Islet of Langerhans (tissue), 1 donor: ENCODE measurements around the gene MRPL18.
"Not testable (repeated sequence)": the region's sequence is repeated elsewhere in the genome, so short reads cannot be mapped to it uniquely, and the experiment has no call there.

Source experiments
- FAIRE-seq: peaks from one replicate; lab custom pipeline; 2011; peaks lifted over from hg19 to GRCh38; lab: Jason Lieb, UNC

Gene MRPL18

GRCh38 chr6:159817951-159818739 is 27.9 kb downstream of the MRPL18 start:
- no peak for FAIRE-seq

GRCh38 chr6:159819098-159819497 is 28.8 kb downstream of the MRPL18 start:
- no peak for FAIRE-seq

- FAIRE-seq, result no peak
These were observed 29.8 kb downstream of the MRPL18 start for GRCh38 chr6:159819932-159820640.

DNA sequence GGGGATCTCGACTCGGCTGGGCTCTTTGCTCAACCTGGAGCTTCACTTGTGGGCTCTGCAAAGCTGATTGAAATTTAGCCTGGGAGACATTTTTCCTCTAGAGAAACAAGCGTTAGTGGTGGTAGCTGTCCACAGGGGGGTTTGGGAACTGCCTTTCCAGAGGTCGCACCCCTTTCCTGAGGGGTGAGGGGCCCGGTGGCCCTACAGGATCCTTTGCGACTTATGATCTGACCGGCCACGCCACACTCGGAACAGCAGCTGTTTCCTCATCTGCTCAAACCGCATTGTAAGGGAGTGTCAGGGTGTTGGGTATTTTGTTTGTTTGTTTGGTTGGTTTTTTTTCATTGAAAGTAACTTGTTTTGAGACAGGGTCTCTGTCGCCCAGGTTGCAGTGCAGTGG is 30.9 kb downstream of the MRPL18 start:
- no peak for FAIRE-seq

- FAIRE-seq, result no peak
These were observed 31.5 kb downstream of the MRPL18 start for GRCh38 chr6:159821726-159822125.

GRCh38 chr6:159823953-159824352 is 33.7 kb downstream of the MRPL18 start:
- FAIRE-seq, result no peak

- not testable (repeated sequence) for FAIRE-seq
These were observed 34.4 kb downstream of the MRPL18 start for GRCh38 chr6:159824690-159825089.

GRCh38 chr6:159826004-159826403 is 35.7 kb downstream of the MRPL18 start:
- no peak for FAIRE-seq

- FAIRE-seq, result no peak
These were observed 36.8 kb downstream of the MRPL18 start for GRCh38 chr6:159826968-159827647.

DNA sequence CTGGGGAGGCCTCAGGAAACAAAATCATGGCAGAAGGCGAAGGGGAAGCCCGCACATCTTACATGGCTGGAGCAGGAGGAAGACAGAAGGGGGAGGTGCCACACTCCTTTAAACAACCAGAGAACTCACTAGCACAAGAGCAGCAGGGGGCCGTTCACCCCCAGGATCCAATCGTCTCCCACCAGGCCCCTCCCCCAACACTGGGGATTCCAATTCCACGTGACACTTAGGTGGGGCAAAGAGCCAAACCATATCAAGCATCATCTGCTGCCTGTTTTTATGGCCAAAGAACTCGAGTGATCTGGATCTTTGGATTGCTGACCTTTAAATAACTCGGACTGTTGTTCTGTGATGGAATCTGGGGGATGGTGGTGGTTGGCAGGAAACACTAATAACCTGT is 37.8 kb downstream of the MRPL18 start:
- FAIRE-seq, result no peak

- no peak for FAIRE-seq
These were observed 39.3 kb downstream of the MRPL18 start for GRCh38 chr6:159829526-159829925.

GRCh38 chr6:159830501-159831372 is 40.5 kb downstream of the MRPL18 start:
- no peak for FAIRE-seq

DNA sequence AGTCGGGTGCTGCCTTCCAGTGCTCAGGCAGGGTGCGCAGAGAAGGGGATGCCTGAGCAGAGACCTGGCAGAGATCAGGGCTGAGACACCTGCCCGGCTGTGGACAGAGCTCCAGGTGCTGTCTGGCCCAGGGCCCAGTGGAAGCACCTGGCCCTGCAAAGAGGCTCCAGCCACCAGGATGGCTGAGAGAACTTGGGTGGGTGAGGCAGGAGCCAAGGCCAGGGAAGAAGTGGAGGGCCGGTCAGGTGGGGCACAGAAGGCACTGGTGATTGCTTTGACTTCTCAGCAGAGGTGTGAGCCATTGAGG is 41.1 kb downstream of the MRPL18 start:
- no peak for FAIRE-seq

- no peak for FAIRE-seq
These were observed 42.7 kb downstream of the MRPL18 start for GRCh38 chr6:159832946-159833345.

- no peak for FAIRE-seq
These were observed 43.3 kb downstream of the MRPL18 start for GRCh38 chr6:159833556-159833955.

DNA sequence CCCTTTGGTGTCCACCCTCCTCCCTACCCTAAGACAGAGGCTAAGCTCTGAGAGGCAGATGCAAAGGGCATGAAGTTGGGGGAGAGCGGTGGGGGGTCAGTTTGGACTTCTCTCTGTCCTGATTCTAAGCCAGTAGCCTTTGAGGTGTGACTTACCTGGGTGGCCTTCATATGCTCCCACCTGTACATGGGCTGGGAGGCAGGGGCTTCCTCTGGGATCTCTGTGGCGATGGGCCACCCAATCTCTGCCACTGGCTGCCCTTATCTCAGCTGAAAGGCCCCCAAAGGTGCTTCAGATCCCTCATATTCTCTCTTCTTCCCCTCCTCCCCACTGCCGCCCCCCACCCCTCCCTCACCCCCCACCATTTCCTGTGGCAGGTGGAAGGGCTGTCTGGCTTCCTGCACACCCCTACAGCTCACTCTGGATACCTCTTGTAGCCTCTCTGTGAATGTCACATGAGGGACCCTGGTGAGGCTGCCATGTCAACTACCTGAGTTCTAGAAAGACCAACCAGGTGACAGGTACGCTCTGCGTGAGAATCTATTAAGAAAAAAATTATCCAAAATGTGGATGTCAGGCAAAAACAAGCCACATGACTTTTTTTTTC is 43.8 kb downstream of the MRPL18 start:
- FAIRE-seq, result no peak

DNA sequence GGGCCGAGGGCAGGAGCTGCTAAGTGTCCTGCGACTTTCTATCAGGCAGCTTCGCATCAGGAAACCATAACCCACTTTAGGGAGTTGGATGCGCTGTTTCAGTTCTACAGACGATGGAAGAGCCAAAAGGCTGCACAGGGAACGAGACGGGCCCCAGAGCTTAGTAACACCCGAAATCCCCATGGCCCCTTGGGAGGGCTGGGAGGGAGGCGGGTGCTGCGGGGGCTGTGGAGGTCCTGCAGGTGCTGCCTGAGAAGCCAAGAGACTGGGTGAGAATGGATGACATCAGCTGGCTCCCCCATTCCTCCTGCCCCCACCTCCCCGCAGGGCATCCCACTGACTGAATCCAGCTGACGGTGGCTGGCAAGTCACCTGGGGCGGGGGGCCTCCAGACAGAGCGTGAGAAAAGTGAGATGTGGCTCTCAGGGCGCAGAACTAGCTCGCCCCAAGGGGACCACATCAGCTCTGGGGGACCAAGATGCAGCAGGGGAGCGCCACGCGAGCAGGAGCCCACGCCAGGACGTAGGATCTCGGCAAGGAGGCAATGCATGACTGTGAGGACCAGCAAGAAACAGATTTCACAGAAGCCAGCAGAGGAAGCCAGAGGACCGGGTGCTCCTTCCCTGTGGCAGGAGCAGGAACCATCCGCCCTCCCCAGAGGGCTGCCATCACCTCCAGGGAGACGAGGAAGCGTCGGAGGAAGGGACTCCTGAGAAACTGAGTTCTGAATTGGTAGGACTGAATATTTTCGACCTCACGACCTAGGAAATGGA is 46.6 kb downstream of the MRPL18 start:
- FAIRE-seq, result no peak

- FAIRE-seq, result no peak
These were observed 47.2 kb downstream of the MRPL18 start for GRCh38 chr6:159837511-159837910.

- no peak for FAIRE-seq
These were observed 47.9 kb downstream of the MRPL18 start for GRCh38 chr6:159838020-159838744.

- no peak for FAIRE-seq
These were observed 51.8 kb downstream of the MRPL18 start for GRCh38 chr6:159842035-159842434.
